NCI-H1092 (cell line): ENCODE data around the gene CYCS.

Experiments
- DNase-seq: peaks from one replicate; lab custom pipeline; 2025; lab: John Stamatoyannopoulos, UW

CYCS gene

GRCh38 chr7:25125137-25125946 lies at the start of gene CYCS:
CYCS (minus strand) TSS chr7:25125260; CDS start chr7:25124119, 1,141 bp downstream.
- DNase-seq: peak; percentile 100

GRCh38 chr7:25173184-25173583 lies 48.1 kb upstream of the CYCS start:
- no peak for DNase-seq

DNA sequence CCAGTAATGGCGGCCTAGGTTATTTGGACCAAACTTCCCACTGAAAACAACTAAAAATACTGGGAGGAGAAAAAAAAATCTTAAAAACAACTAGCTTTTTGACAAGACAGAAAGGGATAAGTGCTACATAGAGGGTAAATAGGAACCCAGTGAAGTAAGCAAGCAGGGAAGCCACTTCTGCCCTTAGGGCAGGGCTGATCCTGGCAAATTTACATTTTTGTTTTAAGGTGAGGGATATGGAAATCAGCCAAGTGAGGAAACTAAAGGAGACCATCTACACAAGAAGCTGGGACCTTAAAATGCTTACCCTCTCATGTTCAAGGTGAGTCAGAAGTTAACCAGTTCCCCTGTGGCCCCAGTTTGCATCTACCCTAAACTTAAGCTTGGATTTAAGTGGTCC lies 46.5 kb upstream of the CYCS start:
- no peak for DNase-seq

- DNase-seq: no peak
Observed at GRCh38 chr7:25171071-25171470, 46.0 kb upstream of the CYCS start.

DNA sequence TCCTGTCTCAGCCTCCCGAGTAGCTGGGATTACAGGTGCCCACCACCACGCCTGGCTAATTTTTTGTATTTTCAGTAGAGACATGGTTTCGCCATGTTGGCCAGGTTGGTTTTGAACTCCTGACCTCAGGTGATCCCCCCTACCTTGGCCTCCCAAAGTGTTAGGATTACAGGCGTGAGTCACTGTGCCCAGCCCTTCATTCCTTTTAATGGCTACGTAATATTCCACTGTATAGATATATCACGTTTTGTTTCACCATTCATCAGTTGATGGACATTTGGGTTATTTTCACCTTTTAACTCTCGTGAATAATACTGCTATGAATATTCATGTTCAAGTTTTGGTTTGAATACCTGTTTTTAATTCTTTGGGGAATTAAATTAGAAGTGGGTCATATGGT lies 44.6 kb upstream of the CYCS start:
- DNase-seq: no peak

DNA sequence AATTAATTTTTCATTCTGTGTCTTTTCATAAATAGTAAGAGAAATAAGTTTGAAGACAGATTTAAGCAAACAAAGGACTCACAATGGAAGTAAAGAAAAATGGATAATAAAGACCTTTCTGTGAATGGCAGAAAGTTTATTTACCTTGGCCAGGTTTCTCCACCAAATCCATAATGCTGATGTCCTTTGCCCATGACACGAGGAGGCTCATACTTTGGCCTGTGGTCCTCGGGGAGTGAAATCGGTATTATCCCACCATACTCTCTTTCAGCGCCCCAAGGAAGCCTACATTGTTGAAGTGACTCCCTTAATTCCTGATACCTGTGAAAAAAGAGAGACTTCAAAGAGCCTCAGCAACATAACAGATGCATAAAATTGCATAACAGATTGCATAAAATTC lies 43.1 kb upstream of the CYCS start:
- no peak for DNase-seq

GRCh38 chr7:25167262-25167843 lies 42.3 kb upstream of the CYCS start:
- no peak for DNase-seq

GRCh38 chr7:25159983-25160596 lies 35.0 kb upstream of the CYCS start:
- DNase-seq: peak; percentile 42

DNA sequence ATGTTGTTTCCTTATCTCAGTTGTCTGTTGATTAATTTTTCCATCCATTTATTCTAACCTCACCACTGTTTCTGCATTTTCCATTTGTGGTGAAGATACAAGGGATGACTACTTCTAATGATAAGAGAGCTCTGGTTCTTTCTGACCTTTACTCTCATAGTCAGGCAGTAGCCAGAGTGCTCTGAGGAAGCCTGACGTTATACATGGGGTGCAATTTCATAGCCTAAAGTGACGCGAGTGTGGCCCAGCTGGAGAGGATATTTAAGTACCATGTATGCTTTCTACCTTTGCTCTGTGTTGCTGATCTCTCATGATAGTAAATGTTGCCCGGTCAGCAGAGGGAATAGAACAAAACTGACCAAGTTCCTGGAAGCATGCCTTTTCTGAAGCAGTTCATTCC lies 33.9 kb upstream of the CYCS start:
- no peak for DNase-seq

DNA sequence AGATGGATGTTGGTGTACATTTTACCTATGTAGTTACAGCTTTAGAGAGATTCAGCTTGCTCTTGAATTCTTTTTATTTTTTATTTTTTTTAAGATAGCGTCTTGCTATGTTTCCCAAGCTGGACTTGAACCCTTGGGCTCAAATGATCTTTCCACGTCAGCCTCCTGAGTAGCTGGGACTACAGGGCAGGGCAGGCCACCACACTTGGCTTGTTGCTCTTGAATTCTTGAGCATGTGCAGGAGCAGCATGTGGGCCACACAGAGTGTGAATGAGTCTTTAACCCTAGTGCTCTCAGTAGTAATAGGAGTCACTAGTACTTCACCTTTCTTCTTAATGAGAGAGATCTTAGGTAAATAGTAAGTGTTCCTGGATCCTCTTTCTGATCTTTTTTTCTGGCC lies 26.7 kb upstream of the CYCS start:
- DNase-seq: no peak

DNA sequence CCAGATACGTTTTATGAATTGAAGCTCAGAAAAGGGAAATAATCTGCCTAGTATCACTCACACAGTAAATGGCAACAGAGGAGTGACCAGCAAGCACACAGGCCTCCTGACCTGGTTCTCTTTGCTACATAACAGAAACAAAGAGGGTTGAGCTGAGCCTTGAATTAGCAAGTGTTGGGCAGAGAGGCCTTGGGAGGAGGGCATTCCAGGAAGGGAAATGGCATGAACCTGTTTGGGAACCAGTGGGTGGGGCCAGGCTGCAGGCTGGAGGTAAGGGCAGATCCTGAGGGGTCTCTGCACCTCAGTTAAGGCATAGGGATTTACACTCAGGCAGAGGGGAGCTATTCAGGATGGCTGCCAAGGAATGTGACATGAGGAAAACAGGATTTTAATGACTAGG lies 24.8 kb upstream of the CYCS start:
- no peak for DNase-seq

- no peak for DNase-seq
Observed at GRCh38 chr7:25148772-25149575, 23.9 kb upstream of the CYCS start.

DNA sequence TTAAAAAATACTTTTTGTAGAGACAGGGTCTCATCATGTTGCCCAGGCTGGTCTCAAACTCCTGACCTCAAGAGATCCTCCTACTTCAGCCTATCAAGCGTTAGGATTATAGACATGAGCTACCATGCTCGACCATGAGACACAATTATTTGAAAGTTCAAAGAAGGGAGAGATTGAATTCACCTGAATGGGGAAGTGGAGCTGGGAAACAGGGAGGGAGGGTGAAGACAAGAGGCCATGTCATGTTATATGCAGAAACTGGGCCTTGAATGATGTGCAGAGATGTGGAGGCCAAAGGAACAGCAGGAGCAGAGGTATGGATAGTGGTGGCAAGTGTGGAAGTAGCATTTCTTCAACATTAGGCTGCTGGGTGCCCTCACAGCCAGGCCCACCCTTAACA lies 18.7 kb upstream of the CYCS start:
- no peak for DNase-seq

GRCh38 chr7:25139536-25139935 lies 14.5 kb upstream of the CYCS start:
- DNase-seq: no peak

DNA sequence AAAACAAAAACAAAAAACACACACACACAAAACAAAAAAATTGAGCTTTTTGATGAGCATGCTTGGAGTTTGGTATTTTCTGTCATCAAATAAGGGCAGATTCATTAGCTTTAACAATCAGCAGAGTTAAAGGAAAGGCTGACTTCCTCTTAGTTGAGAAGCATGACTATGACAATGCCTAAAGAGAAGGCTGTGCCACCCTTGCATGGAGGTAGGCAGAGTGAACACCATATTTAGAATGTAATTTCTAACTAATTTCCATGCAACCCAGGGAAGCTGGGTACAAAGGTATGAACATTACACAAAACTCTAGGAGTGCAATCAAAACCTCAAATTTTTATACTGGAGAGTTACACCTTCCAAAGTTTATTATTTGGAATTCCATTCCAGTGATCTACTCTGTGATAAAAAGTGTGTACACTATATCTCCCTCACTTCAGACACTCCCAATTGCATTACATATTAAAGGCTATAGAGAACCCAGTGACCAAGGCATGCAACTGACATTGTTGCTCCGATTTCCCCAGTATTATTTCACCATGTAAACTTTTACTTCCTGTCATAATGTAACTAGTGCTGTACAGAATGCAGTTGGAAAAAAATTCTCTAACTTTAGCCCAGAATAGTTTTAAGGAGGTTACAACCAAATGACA lies 9.4 kb upstream of the CYCS start:
- no peak for DNase-seq

DNA sequence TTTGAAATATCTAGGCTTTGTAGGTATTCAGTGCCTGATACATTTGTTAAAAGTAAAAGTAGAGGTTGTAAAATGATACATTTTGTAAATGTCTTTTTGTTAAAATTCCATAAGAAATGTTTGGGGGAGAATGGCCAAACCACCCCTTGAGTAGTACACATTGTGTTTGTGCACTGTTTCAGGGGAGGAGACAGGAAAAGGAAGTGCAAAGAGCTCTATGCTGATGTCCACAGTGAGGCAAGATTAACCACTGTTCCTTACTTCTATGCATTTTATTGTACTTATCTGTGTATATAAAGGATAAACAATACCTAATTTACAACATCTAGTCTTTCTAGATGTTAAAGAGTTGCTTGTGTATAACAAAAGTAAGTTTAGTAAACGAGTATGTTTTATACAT lies 7.4 kb upstream of the CYCS start:
- no peak for DNase-seq

- DNase-seq: no peak
Observed at GRCh38 chr7:25126751-25127150, 1.7 kb upstream of the CYCS start.

- DNase-seq: peak; percentile 44
Observed at GRCh38 chr7:25124465-25125136, 459 bp downstream of the CYCS start.

DNA sequence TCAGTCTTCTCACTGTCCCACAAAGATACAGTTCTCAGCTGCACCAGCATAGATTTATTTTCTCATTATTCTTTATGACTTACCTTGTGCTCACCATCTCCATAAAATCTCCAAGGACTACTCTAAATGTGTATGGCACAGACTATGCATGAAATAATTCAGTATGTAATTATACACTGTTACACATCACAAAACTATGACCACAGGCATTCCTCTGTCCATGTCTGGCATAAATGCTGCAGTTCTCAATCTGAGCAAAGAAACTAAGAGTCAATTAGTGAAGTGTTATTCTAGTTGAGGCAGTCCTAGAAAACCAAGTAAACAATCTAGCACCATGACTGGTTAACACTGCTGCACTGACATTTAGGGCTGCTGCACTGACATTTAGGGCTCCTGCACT lies 2.7 kb downstream of the CYCS start:
- no peak for DNase-seq

DNA sequence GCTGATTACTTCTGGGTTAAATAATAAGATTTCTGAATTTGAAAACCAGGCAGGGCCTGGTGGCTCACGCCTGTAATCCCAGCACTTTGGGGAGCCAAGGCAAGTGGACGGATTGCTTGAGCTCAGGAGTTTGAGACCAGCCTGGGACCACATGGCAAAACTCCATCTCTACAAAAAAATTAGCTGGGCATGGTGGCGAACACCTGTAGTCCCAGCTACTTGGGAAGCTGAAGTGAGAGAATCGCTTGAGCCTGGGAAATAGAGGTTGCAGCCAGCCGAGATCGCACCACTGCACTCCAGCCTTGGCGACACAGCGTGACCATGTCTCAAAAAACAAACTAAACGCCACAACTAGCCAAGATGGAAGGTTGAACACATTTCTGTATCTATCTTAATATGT lies 3.5 kb downstream of the CYCS start:
- DNase-seq: no peak

DNA sequence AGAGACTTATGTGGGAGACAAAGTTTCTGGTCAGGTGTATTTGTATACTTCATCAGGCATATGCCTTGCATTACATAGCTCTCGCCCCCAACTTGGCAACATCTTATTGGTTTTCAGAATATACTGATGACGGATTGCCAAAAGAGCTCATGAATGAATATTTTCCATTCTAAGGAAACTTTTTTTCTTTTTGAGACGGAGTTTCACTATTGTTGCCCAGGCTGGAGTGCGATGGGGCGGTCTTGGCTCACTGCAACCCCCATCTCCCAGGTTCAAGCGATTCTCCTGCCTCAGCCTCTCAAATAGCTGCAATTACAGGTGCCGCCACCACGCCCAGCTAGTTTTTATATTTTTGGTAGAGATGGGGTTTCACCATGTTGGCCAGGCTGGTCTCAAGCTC lies 6.0 kb downstream of the CYCS start:
- DNase-seq: no peak
